D721Med (cell line): ENCODE data around the gene GNG7.
A peak's percentile ranks its signal among the peaks of the same experiment; 100 is the strongest.
"Not testable (repeated sequence)": the region's sequence is repeated elsewhere in the genome, so short reads cannot be mapped to it uniquely, and the experiment has no call there.

Experiments used
- DNase-seq: peaks from one replicate; pipeline ENCODE4 v3.0.0; 2011; ENCODE audit warnings: low spot score; ENCODE audit not compliant: insufficient read length
- FAIRE-seq: peaks from 2 replicates; lab custom pipeline; 2011; peaks lifted over from hg19 to GRCh38; lab: Jason Lieb, UNC
- TF ChIP-seq, protein P1 (sequence below): IDR thresholded peaks from 2 replicates; pipeline ENCODE4 v1.5.1; 2012; ENCODE audit warnings: mild to moderate bottlenecking, control low read depth; ENCODE audit not compliant: insufficient read depth; ENCODE audit errors: missing control alignments

GNG7 gene

GRCh38 chr19:2464389-2464788 is 238.1 kb downstream of the GNG7 start:
- no peak for DNase-seq
- FAIRE-seq: no peak
- TF ChIP-seq, protein P1, sequence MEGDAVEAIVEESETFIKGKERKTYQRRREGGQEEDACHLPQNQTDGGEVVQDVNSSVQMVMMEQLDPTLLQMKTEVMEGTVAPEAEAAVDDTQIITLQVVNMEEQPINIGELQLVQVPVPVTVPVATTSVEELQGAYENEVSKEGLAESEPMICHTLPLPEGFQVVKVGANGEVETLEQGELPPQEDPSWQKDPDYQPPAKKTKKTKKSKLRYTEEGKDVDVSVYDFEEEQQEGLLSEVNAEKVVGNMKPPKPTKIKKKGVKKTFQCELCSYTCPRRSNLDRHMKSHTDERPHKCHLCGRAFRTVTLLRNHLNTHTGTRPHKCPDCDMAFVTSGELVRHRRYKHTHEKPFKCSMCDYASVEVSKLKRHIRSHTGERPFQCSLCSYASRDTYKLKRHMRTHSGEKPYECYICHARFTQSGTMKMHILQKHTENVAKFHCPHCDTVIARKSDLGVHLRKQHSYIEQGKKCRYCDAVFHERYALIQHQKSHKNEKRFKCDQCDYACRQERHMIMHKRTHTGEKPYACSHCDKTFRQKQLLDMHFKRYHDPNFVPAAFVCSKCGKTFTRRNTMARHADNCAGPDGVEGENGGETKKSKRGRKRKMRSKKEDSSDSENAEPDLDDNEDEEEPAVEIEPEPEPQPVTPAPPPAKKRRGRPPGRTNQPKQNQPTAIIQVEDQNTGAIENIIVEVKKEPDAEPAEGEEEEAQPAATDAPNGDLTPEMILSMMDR: no peak

GRCh38 chr19:2463694-2464093 is 238.8 kb downstream of the GNG7 start:
- not testable (repeated sequence) for FAIRE-seq, DNase-seq

DNA sequence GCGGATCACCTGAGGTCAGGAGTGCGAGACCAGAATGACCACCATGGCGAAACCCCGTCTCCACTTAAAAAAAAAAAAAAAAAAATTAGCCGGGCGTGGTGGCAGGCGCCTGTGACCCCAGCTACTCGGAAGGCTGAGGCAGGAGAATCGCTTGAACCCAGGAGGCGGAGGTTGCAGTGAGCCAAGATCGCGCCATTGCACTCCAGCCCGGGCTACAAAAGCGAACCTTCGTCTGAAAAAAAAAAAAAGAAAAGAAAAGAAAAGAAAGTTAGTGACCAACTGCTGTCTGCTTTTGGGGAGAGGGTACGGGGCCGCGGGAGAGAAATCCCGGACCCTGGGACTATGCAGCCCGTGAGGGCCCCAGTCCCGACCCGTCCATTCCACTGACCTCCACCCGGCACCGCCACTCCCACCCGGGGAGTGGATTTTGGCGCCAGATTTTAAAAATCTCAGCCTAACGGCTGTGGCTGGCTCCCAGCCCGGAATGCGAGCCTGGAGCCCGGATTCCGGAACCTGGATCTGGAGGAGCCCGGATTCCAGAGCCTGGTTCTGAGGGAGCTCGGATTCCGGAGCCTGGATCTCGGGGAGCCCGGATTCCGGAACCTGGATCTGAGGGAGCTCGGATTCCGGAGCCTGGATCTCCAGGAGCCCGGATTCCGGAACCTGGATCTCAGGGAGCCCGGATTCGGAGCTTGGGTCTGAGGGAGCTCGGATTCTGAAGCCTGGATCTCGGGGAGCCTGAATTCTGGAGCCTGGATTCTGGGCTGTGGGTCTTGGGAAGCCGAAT is 239.7 kb downstream of the GNG7 start:
- TF ChIP-seq, protein P1: no peak
- no peak for FAIRE-seq
- DNase-seq: peak; percentile 58

GRCh38 chr19:2461751-2462634 is 240.5 kb downstream of the GNG7 start:
- TF ChIP-seq, protein P1: no peak
- FAIRE-seq: no peak
- peak; percentile 68 for DNase-seq
